Activated naive CD4-positive, alpha-beta T cell treated with anti-CD3 and anti-CD28 coated beads for 36 hours (primary cell): ENCODE results near the gene POLA2. TPM values are rescaled to one million over a fixed set of nuclear protein-coding genes. Genes with fewer than 3 reads are reported as not detected.

Experiments used
- CTCF ChIA-PET: fragments of 350-600 bp; sonication (Branson Sonifier 250); formaldehyde crosslinking; loops from one replicate; lab custom pipeline; 2021; ENCODE audit warnings: antibody characterized with exemption; lab: Charles Lee
- DNase-seq: peaks from one replicate; pipeline ENCODE4 v3.0.0-alpha.2; 2020
- H3K27ac Mint-ChIP-seq: one replicate; pipeline ENCODE4 v1.8.0; 2021; ENCODE audit warnings: mild to moderate bottlenecking, mixed read lengths
- H3K27me3 Mint-ChIP-seq: one replicate; pipeline ENCODE4 v1.8.0; 2021; ENCODE audit warnings: low read depth, mixed read lengths
- H3K36me3 Mint-ChIP-seq: one replicate; pipeline ENCODE4 v1.8.0; 2021; ENCODE audit warnings: low read depth, mixed read lengths
- H3K4me1 Mint-ChIP-seq: one replicate; pipeline ENCODE4 v1.8.0; 2021; ENCODE audit warnings: low read depth, mixed read lengths
- H3K4me3 Mint-ChIP-seq: one replicate; pipeline ENCODE4 v1.8.0; 2021; ENCODE audit warnings: mild to moderate bottlenecking, moderate library complexity, mixed read lengths
- H3K9me3 Mint-ChIP-seq: one replicate; pipeline ENCODE4 v1.8.0; 2021; ENCODE audit warnings: mixed read lengths
- intact Hi-C: fragments of 100-400 bp; cut with micrococcal nuclease; formaldehyde crosslinking; loops from one replicate; pipeline ENCODE4 v1.15.1; 2023
- total RNA-seq, 2 experiments: library from RNA; stranded (reverse); gene quantifications; one replicate each; pipeline ENCODE4 v1.2.3, GENCODE V29; 2021

Gene POLA2
- total RNA-seq, result 10 to 100 TPM; 65.1 to 67.0 TPM

DNA sequence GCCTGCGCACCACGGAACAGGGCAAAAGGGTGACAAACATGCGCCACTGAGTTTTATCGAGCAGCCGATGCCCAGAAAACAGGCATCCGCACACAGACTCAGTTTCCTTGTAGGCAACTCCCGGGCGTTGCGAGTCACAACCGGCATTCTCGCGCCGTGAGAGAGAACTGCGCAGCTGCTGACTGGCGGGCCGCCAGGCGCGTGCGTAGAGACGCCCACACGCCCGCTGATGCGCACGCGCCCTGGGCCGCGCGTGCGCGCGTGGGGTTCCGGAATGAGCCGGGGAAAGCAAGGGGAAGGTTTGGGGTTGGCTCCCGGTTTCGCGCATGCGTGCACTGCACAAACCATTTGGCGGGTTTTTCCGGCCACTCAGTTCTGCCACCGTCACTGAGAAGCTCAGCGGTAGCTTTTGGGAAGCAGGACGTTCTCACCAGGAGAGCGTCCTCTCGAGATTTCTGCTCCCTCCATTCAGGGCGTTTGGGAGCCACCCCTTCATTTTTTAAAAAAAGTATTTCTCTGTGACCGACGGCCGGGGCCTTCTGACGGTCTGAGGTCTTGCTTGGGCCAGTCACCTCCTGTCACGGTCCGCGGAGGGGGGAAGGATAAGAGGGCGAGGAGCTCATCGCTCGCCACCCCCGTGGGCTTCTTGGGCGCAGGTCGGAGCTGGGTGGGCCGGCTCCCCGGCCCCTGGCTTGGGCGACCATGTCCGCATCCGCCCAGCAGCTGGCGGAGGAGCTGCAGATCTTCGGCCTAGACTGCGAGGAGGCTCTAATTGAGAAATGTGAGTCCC is at the start of gene POLA2:
Gene POLA2 (plus strand): TSS at position 372 of the 790 bp plus-strand sequence. CDS start 331 bp downstream, at position 703.
- CTCF ChIA-PET, result interaction anchor here (0.6 to 2.5 kb wide), 13 partner anchors 9 to 247 kb away, joined by 3 to 15 read pairs (median 4); partner anchors contain the start of gene DPF2
- Mint-ChIP-seq H3K9me3 (no peaks in the 10 kb centered on the region), H3K36me3 (peaks cover 39% of the 10 kb centered on the region), H3K27me3 (no peaks in the 10 kb centered on the region), H3K4me3 (peak within 1 kb of the TSS; percentile 93), H3K4me1 (peaks cover 44% of the 10 kb centered on the region), H3K27ac (peak within 1 kb of the TSS; percentile 94)
- DNase-seq, result peak; percentile 98
- intact Hi-C loops, result loop anchor here (1.0 to 5.0 kb wide), 6 partner anchors 17 to 482 kb away; partner anchors contain the start of genes ARL2, DPF2, SYVN1 and TM7SF2

DNA sequence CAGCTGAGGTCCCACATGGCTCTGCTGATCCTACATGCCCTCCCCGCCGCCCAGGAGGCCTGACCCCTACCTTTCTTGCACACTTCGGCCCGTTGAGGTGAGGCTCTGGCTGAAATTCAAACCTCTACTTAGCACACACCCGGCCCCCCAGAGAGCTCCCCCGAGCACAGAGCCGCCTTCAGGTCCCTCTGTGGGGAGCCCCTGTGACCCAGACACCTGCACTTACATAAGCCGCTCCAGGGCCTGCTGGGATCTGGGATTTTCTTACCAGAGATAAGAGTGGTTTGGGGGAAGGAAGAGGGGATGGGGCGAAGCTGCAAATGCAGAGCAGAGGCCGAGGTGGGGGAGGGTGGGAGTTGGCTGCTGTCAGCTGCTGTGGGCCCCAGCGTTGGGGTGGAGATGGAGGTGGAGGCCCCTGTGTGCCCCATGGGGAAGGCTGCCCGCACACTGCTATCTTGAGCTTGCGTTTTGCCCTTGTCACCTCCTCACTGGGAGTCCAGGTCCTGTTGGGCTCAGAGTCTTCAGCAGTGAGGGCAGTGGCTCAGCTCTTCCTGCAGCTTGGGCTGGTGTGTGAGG is 49.4 kb upstream of the POLA2 start:
- Mint-ChIP-seq H3K27ac (no peak overlapping the region), H3K36me3 (peaks cover 2% of the 10 kb centered on the region), H3K27me3 (no peaks in the 10 kb centered on the region), H3K9me3 (peaks cover 3% of the 10 kb centered on the region), H3K4me1 (peaks cover 20% of the 10 kb centered on the region), H3K4me3 (no peak overlapping the region)
- CTCF ChIA-PET, result interaction anchor here (0.7 to 1.6 kb wide), 4 partner anchors 8 to 103 kb away, joined by 3 to 6 read pairs (median 3); partner anchors contain the start of gene CDC42EP2
- no peak for DNase-seq
- intact Hi-C loops, result no loop called here

DNA sequence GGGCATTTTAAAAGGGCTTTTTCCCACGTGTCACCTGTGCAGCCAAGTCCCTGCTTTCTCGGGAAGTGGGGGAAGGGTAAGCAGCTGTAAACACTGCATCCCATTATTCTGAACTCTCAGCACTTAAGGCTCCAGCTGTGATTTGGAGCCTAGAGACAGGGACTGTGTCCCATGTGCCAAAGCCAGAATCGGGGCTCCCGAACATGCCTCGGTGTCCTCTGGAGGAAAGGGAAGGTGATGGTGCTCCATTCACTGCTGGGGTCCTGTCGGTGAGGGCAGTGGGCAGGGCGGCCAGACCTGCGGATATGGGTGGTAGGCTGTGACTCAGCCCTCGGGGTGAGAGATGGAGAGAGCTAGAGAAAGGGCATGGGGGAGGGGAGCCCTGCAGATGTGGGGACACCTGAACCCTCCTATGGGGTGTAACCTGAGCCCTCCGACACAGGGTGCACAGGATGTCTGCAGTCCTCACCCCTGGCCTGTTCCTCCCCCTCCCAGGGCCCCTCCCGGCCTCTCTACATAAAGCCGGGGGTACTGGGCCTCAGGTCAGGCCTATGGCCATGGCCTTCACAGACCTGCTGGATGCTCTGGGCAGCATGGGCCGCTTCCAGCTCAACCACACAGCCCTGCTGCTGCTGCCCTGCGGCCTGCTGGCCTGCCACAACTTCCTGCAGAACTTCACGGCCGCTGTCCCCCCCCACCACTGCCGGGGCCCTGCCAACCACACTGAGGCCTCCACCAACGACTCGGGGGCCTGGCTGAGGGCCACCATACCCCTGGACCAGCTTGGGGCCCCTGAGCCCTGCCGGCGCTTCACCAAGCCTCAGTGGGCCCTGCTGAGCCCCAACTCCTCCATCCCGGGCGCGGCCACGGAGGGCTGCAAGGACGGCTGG is 48.2 kb upstream of the POLA2 start:
- no peak overlapping the region for H3K4me3 Mint-ChIP-seq
- intact Hi-C loops, result no loop called here
- H3K9me3 Mint-ChIP-seq, result peaks cover 3% of the 10 kb centered on the region
- H3K36me3 Mint-ChIP-seq, result peaks cover 2% of the 10 kb centered on the region
- CTCF ChIA-PET, result interaction anchor here (0.6 to 1.8 kb wide), 5 partner anchors 8 to 415 kb away, joined by 3 to 6 read pairs (median 4); no protein-coding TSS in a partner anchor
- H3K27me3 Mint-ChIP-seq, result no peaks in the 10 kb centered on the region
- no peak for DNase-seq
- H3K27ac Mint-ChIP-seq, result no peak overlapping the region
- H3K4me1 Mint-ChIP-seq, result peaks cover 20% of the 10 kb centered on the region

DNA sequence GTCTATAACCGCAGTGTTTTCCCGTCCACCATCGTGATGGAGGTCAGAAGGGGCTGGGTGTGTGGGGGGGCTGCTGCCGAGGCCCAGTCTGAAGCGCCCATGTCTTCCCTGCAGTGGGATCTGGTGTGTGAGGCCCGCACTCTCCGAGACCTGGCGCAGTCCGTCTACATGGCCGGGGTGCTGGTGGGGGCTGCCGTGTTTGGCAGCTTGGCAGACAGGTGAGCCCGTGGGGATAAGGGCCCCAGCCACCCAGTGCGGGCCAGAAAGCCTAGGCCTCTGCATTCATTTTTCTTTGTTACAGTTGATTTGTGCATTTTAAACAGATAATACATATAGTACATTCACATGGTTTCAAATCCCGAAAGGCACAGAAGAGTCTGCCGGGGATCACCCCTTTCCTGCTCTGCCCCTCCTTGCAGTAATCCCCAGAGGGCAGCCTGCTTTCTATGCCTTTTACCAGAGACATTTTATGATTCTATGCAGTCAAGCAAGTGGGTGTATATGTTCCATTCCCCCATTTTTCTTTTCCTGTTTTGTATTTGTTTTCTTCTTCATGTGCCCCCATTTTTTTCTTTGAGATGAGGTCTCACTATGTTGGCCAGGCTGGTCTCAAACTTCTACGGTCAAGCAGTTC is 47.4 kb upstream of the POLA2 start:
- peaks cover 22% of the 10 kb centered on the region for H3K4me1 Mint-ChIP-seq
- H3K27ac Mint-ChIP-seq, result no peak overlapping the region
- no peak overlapping the region for H3K4me3 Mint-ChIP-seq
- intact Hi-C loops, result no loop called here
- peaks cover 2% of the 10 kb centered on the region for H3K36me3 Mint-ChIP-seq
- H3K9me3 Mint-ChIP-seq, result peaks cover 3% of the 10 kb centered on the region
- no peaks in the 10 kb centered on the region for H3K27me3 Mint-ChIP-seq
- CTCF ChIA-PET, result interaction anchor here (0.7 to 1.8 kb wide), 3 partner anchors 9 to 32 kb away, joined by 3 to 6 read pairs (median 4); no protein-coding TSS in a partner anchor
- no peak for DNase-seq

GRCh38 chr11:65215441-65216076 is 46.2 kb upstream of the POLA2 start:
- CTCF ChIA-PET, result interaction anchor here (0.9 to 1.3 kb wide), 2 partner anchors 10 to 101 kb away, joined by 3 read pairs; no protein-coding TSS in a partner anchor
- peak; percentile 32 for DNase-seq
- Mint-ChIP-seq H3K4me1 (peaks cover 26% of the 10 kb centered on the region), H3K27ac (no peak overlapping the region), H3K9me3 (peaks cover 3% of the 10 kb centered on the region), H3K4me3 (no peak overlapping the region), H3K27me3 (no peaks in the 10 kb centered on the region), H3K36me3 (no peaks in the 10 kb centered on the region)
- intact Hi-C loops, result no loop called here

- CTCF ChIA-PET, result no interaction called here
- peaks cover 26% of the 10 kb centered on the region for H3K4me1 Mint-ChIP-seq
- no peaks in the 10 kb centered on the region for H3K27me3 Mint-ChIP-seq
- no peak overlapping the region for H3K27ac Mint-ChIP-seq
- no peak for DNase-seq
- no peak overlapping the region for H3K4me3 Mint-ChIP-seq
- peaks cover 3% of the 10 kb centered on the region for H3K9me3 Mint-ChIP-seq
- intact Hi-C loops, result no loop called here
- H3K36me3 Mint-ChIP-seq, result no peaks in the 10 kb centered on the region
Observed at GRCh38 chr11:65216830-65217229, 44.9 kb upstream of the POLA2 start.

GRCh38 chr11:65217441-65218423 is 44.0 kb upstream of the POLA2 start:
- H3K4me1 Mint-ChIP-seq, result peaks cover 26% of the 10 kb centered on the region
- peaks cover 3% of the 10 kb centered on the region for H3K9me3 Mint-ChIP-seq
- H3K27me3 Mint-ChIP-seq, result no peaks in the 10 kb centered on the region
- no peaks in the 10 kb centered on the region for H3K36me3 Mint-ChIP-seq
- DNase-seq, result no peak
- intact Hi-C loops, result no loop called here
- H3K4me3 Mint-ChIP-seq, result no peak overlapping the region
- no peak overlapping the region for H3K27ac Mint-ChIP-seq
- CTCF ChIA-PET, result no interaction called here

- no peak overlapping the region for H3K27ac Mint-ChIP-seq
- peaks cover 23% of the 10 kb centered on the region for H3K4me1 Mint-ChIP-seq
- intact Hi-C loops, result no loop called here
- H3K27me3 Mint-ChIP-seq, result no peaks in the 10 kb centered on the region
- H3K36me3 Mint-ChIP-seq, result no peaks in the 10 kb centered on the region
- H3K4me3 Mint-ChIP-seq, result no peak overlapping the region
- CTCF ChIA-PET, result no interaction called here
- no peak for DNase-seq
- peaks cover 3% of the 10 kb centered on the region for H3K9me3 Mint-ChIP-seq
Observed at GRCh38 chr11:65218446-65218845, 43.3 kb upstream of the POLA2 start.

DNA sequence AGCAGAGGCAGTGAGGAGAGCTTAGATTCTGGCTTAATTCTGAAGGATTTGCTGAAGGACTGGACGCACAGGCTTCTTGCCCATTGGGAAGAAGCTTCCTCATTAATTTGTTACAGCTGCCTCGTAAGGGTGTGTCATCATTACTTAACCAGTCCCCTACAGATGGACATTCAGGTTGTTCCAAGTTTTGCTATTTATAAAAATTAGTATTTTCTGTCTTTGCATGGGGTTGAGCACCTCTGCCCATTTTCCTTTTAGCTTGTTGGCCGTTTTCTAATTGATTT is 41.9 kb upstream of the POLA2 start:
- CTCF ChIA-PET, result interaction anchor here (2.4 kb wide), 1 partner anchor 96 kb away, joined by 7 read pairs; no protein-coding TSS in a partner anchor
- no peak overlapping the region for H3K4me3 Mint-ChIP-seq
- peaks cover 3% of the 10 kb centered on the region for H3K9me3 Mint-ChIP-seq
- no peak overlapping the region for H3K27ac Mint-ChIP-seq
- DNase-seq, result no peak
- no peaks in the 10 kb centered on the region for H3K27me3 Mint-ChIP-seq
- H3K4me1 Mint-ChIP-seq, result peaks cover 11% of the 10 kb centered on the region
- intact Hi-C loops, result loop anchor here (10.0 kb wide), 1 partner anchor 55 kb away; no protein-coding TSS in a partner anchor
- no peaks in the 10 kb centered on the region for H3K36me3 Mint-ChIP-seq

- H3K27me3 Mint-ChIP-seq, result peaks cover 4% of the 10 kb centered on the region
- H3K4me1 Mint-ChIP-seq, result peaks cover 15% of the 10 kb centered on the region
- DNase-seq, result no peak
- H3K27ac Mint-ChIP-seq, result no peak overlapping the region
- no peak overlapping the region for H3K4me3 Mint-ChIP-seq
- no peaks in the 10 kb centered on the region for H3K36me3 Mint-ChIP-seq
- CTCF ChIA-PET, result interaction anchor here (0.8 to 2.4 kb wide), 3 partner anchors 21 to 109 kb away, joined by 3 to 7 read pairs (median 6); no protein-coding TSS in a partner anchor
- no peaks in the 10 kb centered on the region for H3K9me3 Mint-ChIP-seq
- intact Hi-C loops, result loop anchor here (10.0 kb wide), 1 partner anchor 54 kb away; no protein-coding TSS in a partner anchor
Observed at GRCh38 chr11:65221026-65221425, 40.7 kb upstream of the POLA2 start.
